OCI-LY7 (cell line): Measurements from ENCODE around the gene ADNP2.

Experiments
- EZH2phosphoT487 ChIP-seq: fragments of 200-600 bp; sonication (generic); IDR thresholded peaks from 2 replicates; pipeline ENCODE4 v1.6.1; 2018; ENCODE audit warnings: low read depth, borderline replicate concordance, mild to moderate bottlenecking, mixed run types, antibody characterized with exemption, low read length, moderate library complexity, mixed read lengths
- TF ChIP-seq, protein P1 (sequence below): fragments of 200-600 bp; sonication (generic); conservative IDR thresholded peaks from 2 replicates; pipeline ENCODE4 v1.5.1; 2014; ENCODE audit warnings: mild to moderate bottlenecking, antibody characterized with exemption, low read length, moderate library complexity, mixed read lengths

DNA sequence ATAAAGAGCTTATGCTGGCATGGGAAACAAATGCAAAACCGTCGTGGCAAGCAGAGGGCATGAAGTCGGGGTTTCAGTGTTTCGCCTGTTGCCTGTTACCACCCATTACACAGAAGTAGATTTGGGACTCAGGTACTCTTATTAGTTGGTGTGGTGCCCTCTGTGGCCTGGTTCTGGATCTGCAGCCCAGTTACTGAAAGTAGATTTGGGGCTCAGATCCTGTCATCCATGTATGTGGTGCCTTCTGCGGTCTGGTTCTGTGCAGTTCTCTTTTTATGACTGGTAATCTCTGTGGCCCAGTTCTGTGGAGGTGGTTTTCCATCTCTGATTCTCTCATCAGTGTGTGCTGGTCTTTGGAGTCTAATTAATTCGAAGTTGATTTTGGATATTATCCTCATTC lies 45.2 kb downstream of the ADNP2 start:
- TF ChIP-seq, protein P1, sequence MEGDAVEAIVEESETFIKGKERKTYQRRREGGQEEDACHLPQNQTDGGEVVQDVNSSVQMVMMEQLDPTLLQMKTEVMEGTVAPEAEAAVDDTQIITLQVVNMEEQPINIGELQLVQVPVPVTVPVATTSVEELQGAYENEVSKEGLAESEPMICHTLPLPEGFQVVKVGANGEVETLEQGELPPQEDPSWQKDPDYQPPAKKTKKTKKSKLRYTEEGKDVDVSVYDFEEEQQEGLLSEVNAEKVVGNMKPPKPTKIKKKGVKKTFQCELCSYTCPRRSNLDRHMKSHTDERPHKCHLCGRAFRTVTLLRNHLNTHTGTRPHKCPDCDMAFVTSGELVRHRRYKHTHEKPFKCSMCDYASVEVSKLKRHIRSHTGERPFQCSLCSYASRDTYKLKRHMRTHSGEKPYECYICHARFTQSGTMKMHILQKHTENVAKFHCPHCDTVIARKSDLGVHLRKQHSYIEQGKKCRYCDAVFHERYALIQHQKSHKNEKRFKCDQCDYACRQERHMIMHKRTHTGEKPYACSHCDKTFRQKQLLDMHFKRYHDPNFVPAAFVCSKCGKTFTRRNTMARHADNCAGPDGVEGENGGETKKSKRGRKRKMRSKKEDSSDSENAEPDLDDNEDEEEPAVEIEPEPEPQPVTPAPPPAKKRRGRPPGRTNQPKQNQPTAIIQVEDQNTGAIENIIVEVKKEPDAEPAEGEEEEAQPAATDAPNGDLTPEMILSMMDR = peak; percentile 61
- no peak for TF ChIP-seq EZH2phosphoT487
